ENCODE data around the gene MFAP4.

MFAP4 gene

DNA sequence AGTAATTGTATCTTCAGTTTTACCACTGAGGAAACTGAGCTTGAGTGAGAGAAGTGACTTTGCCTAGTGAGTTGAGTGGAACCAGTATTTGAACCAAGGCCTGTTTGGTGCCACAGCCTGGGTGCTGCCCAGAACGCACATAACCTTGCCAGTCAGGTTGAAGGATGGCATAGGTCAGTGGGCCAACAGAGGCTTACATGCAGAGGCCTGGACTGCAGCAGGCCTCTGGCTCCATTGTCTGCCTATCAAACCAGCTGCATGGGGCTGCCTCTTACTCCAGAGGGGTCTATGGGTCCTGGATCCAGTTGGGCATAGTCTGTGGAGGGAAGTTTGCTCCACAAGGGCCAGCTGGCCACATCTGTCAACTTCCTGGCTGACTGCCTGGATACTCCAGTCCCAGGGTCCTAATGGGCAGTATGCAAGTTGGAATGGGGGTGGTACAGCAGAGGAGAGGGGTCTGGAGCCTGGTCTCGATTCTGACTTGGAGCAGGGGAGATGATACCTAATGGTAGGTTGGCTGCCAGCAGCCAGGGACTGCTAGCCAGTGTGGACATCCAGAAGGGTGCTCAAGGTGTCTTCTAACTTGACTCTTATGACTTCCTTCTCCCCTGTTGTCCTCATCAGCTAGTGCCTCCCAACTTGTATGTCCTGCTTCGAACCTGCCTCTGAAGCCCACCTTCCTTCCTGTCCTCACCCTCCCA is 12.9 kb upstream of the MFAP4 start:
- no peaks in the 10 kb centered on the region for H3K36me3 ChIP-seq (ENCODE audit: control insufficient read depth, insufficient read depth, low read length)
- DNase-seq, result no peak
- H3K4me3 ChIP-seq (ENCODE audit: insufficient read depth, low read depth, low read length, poor library complexity, severe bottlenecking), result no peak overlapping the region
- no peaks in the 10 kb centered on the region for H3K9me3 ChIP-seq (ENCODE audit: control insufficient read depth, low read length)
- H3K27me3 ChIP-seq (replicated peaks; ENCODE audit: control insufficient read depth, insufficient read depth, low read length, poor library complexity, severe bottlenecking), result no peaks in the 10 kb centered on the region
- no peaks in the 10 kb centered on the region for H3K4me1 ChIP-seq (ENCODE audit: control insufficient read depth, insufficient read depth, low read length, poor library complexity, severe bottlenecking)
- no peak overlapping the region for H3K27ac ChIP-seq (ENCODE audit: insufficient read depth, low read length, poor library complexity, severe bottlenecking)

DNA sequence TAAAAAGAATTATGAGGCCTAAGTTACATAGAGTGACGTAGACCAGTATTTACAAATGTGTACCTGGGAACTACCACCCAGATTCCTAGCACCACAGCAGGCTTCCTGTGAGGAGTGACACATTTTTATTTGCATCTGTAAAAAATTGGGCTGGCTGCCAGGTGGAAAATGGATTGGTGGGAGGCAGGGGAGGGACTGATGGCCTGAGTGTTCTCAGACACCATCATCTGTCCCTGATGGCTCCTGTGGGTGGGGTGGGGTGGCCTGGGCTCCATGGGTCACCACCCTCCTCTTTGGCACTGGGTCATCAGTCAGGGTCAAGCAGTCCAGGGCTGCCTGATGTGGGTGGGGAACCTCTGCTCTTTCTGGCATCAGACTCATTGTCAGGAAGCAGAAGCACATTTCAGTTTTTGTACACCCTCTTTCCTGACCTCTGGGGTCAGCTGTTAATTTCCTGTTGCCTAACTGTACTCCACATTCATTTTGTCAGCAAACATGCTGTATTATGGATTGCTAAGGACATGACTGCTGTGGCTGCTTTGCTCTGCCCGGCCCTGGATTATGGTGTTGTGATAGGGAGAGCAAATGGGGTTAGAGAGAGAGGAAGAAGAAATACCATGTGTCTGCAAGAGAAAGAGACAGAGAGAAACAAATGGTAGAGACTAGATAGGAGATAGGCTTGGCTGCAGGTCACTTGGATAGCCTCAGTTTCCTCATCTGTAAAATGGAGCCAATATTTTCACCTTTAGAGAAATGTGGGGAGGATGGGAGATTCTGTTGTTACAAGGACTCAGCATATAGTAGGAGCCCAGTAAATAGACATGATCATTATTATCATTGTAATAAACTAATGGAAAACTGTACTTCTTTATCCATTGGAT is 11.6 kb upstream of the MFAP4 start:
- Histone ChIP-seq H3K27me3 (replicated peaks; ENCODE audit: control insufficient read depth, insufficient read depth, low read length, poor library complexity, severe bottlenecking) (no peaks in the 10 kb centered on the region), H3K36me3 (ENCODE audit: control insufficient read depth, insufficient read depth, low read length) (no peaks in the 10 kb centered on the region), H3K27ac (ENCODE audit: insufficient read depth, low read length, poor library complexity, severe bottlenecking) (no peak overlapping the region), H3K4me3 (ENCODE audit: insufficient read depth, low read depth, low read length, poor library complexity, severe bottlenecking) (no peak overlapping the region), H3K9me3 (ENCODE audit: control insufficient read depth, low read length) (no peaks in the 10 kb centered on the region), H3K4me1 (ENCODE audit: control insufficient read depth, insufficient read depth, low read length, poor library complexity, severe bottlenecking) (no peaks in the 10 kb centered on the region)
- DNase-seq, result no peak

- no peaks in the 10 kb centered on the region for H3K36me3 ChIP-seq (ENCODE audit: control insufficient read depth, insufficient read depth, low read length)
- DNase-seq, result no peak
- H3K4me3 ChIP-seq (ENCODE audit: insufficient read depth, low read depth, low read length, poor library complexity, severe bottlenecking), result no peak overlapping the region
- H3K27ac ChIP-seq (ENCODE audit: insufficient read depth, low read length, poor library complexity, severe bottlenecking), result no peak overlapping the region
- H3K9me3 ChIP-seq (ENCODE audit: control insufficient read depth, low read length), result no peaks in the 10 kb centered on the region
- no peaks in the 10 kb centered on the region for H3K27me3 ChIP-seq (replicated peaks; ENCODE audit: control insufficient read depth, insufficient read depth, low read length, poor library complexity, severe bottlenecking)
- H3K4me1 ChIP-seq (ENCODE audit: control insufficient read depth, insufficient read depth, low read length, poor library complexity, severe bottlenecking), result no peaks in the 10 kb centered on the region
Observed at GRCh38 chr17:19397556-19398041, 10.6 kb upstream of the MFAP4 start.

DNA sequence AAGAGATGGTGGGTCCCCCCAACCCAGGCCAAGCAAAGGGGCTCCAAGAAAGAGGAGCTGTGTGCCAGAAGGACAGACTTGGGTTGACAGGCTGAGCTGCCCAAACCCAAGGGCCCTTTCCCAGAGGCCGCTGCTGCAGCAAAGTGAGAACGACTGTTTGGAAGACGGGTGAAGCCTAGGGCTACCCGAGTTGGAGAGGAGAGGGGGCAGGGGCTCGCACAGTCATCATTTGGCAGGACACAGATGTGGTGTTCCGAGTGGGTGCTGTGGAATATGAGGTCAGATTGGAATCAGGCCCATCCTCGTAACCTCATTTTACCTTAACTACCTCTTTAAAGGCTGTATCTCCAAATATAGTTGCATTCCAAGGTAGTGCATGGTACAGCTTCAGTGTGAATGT is 5.3 kb upstream of the MFAP4 start:
- DNase-seq, result no peak
- Histone ChIP-seq H3K27ac (ENCODE audit: insufficient read depth, low read length, poor library complexity, severe bottlenecking) (no peak overlapping the region), H3K9me3 (ENCODE audit: control insufficient read depth, low read length) (no peaks in the 10 kb centered on the region), H3K4me1 (ENCODE audit: control insufficient read depth, insufficient read depth, low read length, poor library complexity, severe bottlenecking) (no peaks in the 10 kb centered on the region), H3K4me3 (ENCODE audit: insufficient read depth, low read depth, low read length, poor library complexity, severe bottlenecking) (no peak overlapping the region), H3K36me3 (ENCODE audit: control insufficient read depth, insufficient read depth, low read length) (no peaks in the 10 kb centered on the region), H3K27me3 (replicated peaks; ENCODE audit: control insufficient read depth, insufficient read depth, low read length, poor library complexity, severe bottlenecking) (no peaks in the 10 kb centered on the region)

DNA sequence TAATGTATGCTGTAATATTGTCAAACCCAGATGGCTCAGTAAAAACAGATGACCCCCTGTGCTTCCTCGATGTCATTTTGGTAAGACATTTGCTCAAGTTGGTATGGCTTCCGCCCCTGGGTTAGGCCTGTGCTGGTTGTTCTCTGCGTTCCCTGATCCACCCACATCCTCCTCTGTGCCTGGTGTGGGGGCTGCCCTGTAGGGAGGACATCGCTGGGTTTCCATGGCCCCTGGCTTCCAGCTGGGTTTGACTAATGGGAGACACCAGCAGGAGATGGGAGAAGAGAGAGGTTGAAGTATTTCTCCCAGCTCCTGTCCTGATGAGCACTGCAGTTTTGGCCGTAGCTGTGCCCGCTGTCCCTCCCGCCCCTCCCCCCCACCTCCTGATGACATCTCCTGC is 4.4 kb upstream of the MFAP4 start:
- DNase-seq, result no peak
- H3K4me1 ChIP-seq (ENCODE audit: control insufficient read depth, insufficient read depth, low read length, poor library complexity, severe bottlenecking), result no peaks in the 10 kb centered on the region
- no peaks in the 10 kb centered on the region for H3K9me3 ChIP-seq (ENCODE audit: control insufficient read depth, low read length)
- no peak overlapping the region for H3K27ac ChIP-seq (ENCODE audit: insufficient read depth, low read length, poor library complexity, severe bottlenecking)
- no peak overlapping the region for H3K4me3 ChIP-seq (ENCODE audit: insufficient read depth, low read depth, low read length, poor library complexity, severe bottlenecking)
- H3K27me3 ChIP-seq (replicated peaks; ENCODE audit: control insufficient read depth, insufficient read depth, low read length, poor library complexity, severe bottlenecking), result no peaks in the 10 kb centered on the region
- H3K36me3 ChIP-seq (ENCODE audit: control insufficient read depth, insufficient read depth, low read length), result no peaks in the 10 kb centered on the region

- no peaks in the 10 kb centered on the region for H3K4me1 ChIP-seq (ENCODE audit: control insufficient read depth, insufficient read depth, low read length, poor library complexity, severe bottlenecking)
- H3K4me3 ChIP-seq (ENCODE audit: insufficient read depth, low read depth, low read length, poor library complexity, severe bottlenecking), result no peak overlapping the region
- H3K36me3 ChIP-seq (ENCODE audit: control insufficient read depth, insufficient read depth, low read length), result no peaks in the 10 kb centered on the region
- no peaks in the 10 kb centered on the region for H3K27me3 ChIP-seq (replicated peaks; ENCODE audit: control insufficient read depth, insufficient read depth, low read length, poor library complexity, severe bottlenecking)
- DNase-seq, result no peak
- H3K9me3 ChIP-seq (ENCODE audit: control insufficient read depth, low read length), result no peaks in the 10 kb centered on the region
- H3K27ac ChIP-seq (ENCODE audit: insufficient read depth, low read length, poor library complexity, severe bottlenecking), result no peak overlapping the region
Observed at GRCh38 chr17:19390951-19391350, 4.0 kb upstream of the MFAP4 start.

- H3K27ac ChIP-seq (ENCODE audit: insufficient read depth, low read length, poor library complexity, severe bottlenecking), result no peak overlapping the region
- H3K36me3 ChIP-seq (ENCODE audit: control insufficient read depth, insufficient read depth, low read length), result no peaks in the 10 kb centered on the region
- H3K27me3 ChIP-seq (replicated peaks; ENCODE audit: control insufficient read depth, insufficient read depth, low read length, poor library complexity, severe bottlenecking), result no peaks in the 10 kb centered on the region
- H3K4me3 ChIP-seq (ENCODE audit: insufficient read depth, low read depth, low read length, poor library complexity, severe bottlenecking), result no peak overlapping the region
- H3K4me1 ChIP-seq (ENCODE audit: control insufficient read depth, insufficient read depth, low read length, poor library complexity, severe bottlenecking), result no peaks in the 10 kb centered on the region
- no peaks in the 10 kb centered on the region for H3K9me3 ChIP-seq (ENCODE audit: control insufficient read depth, low read length)
- no peak for DNase-seq
Observed at GRCh38 chr17:19388791-19389785, 2.1 kb upstream of the MFAP4 start.

GRCh38 chr17:19387921-19388521 is 1.0 kb upstream of the MFAP4 start:
- H3K27me3 ChIP-seq (replicated peaks; ENCODE audit: control insufficient read depth, insufficient read depth, low read length, poor library complexity, severe bottlenecking), result no peaks in the 10 kb centered on the region
- no peak overlapping the region for H3K27ac ChIP-seq (ENCODE audit: insufficient read depth, low read length, poor library complexity, severe bottlenecking)
- no peak for DNase-seq
- no peaks in the 10 kb centered on the region for H3K4me1 ChIP-seq (ENCODE audit: control insufficient read depth, insufficient read depth, low read length, poor library complexity, severe bottlenecking)
- H3K9me3 ChIP-seq (ENCODE audit: control insufficient read depth, low read length), result no peaks in the 10 kb centered on the region
- no peak overlapping the region for H3K4me3 ChIP-seq (ENCODE audit: insufficient read depth, low read depth, low read length, poor library complexity, severe bottlenecking)
- peaks cover 2% of the 10 kb centered on the region for H3K36me3 ChIP-seq (ENCODE audit: control insufficient read depth, insufficient read depth, low read length)

DNA sequence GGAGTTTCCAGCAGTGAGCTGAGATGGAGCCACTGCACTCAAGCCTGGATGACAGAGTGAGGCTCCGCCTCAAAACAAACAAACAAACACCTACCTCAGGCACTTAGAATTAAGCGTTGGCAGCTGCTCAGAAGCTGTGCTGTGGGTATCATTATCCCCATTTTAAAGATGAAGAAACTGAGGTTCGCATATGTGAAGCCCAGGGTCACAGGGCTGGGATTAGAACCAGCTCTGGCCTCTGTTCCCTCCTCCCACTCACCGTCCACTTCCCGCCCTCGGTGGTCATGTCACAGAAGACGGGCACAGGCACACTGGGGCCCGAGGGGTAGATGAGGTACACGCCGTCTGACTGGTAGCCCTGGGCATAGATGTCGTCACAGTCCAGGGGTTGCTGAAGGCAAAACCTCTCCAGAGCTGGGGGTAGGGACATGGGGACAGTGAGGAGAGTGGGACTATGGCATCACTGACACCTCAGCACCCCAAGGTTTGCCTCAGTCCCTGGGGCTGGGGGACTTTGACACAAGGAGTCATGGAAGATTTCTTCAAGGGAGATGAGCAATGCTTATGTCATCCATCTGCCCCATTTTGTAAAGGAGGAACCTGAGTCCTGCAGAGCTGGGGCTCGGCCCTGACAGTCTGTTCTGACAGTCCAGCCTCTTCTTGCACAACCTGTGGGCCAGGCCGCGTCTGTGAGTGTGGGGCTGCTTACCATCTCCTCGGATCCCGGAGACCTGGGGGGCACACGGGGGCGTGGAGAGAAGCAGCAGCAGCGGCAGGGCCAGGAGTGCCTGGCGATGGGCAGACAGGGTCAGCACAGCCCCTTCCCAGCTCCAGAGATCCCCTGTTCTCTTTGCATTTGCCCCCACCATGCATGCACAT is 700 bp downstream of the MFAP4 start:
- H3K4me1 ChIP-seq (ENCODE audit: control insufficient read depth, insufficient read depth, low read length, poor library complexity, severe bottlenecking), result no peaks in the 10 kb centered on the region
- no peak for DNase-seq
- H3K9me3 ChIP-seq (ENCODE audit: control insufficient read depth, low read length), result no peaks in the 10 kb centered on the region
- no peak overlapping the region for H3K4me3 ChIP-seq (ENCODE audit: insufficient read depth, low read depth, low read length, poor library complexity, severe bottlenecking)
- H3K36me3 ChIP-seq (ENCODE audit: control insufficient read depth, insufficient read depth, low read length), result peaks cover 11% of the 10 kb centered on the region
- no peaks in the 10 kb centered on the region for H3K27me3 ChIP-seq (replicated peaks; ENCODE audit: control insufficient read depth, insufficient read depth, low read length, poor library complexity, severe bottlenecking)
- no peak overlapping the region for H3K27ac ChIP-seq (ENCODE audit: insufficient read depth, low read length, poor library complexity, severe bottlenecking)

All from effector memory CD4-positive, alpha-beta T cell (primary cell).